ENCODE data around the gene TEN1.

- TF ChIP-seq CTCF (IDR thresholded peaks at IDR 0.05) (no peak), POLR2A (IDR thresholded peaks at IDR 0.05) (no peak)
Observed at GRCh38 chr17:76048711-76049110, 69.7 kb downstream of the TEN1 start.
